22Rv1 (cell line): ENCODE measurements around the gene ECE2.

Experiments
- CTCF ChIP-seq: fragments of 450-650 bp; IDR thresholded peaks from 2 replicates; pipeline ENCODE4 v1.5.1; 2017; ENCODE audit warnings: mild to moderate bottlenecking
- ZFX ChIP-seq: fragments of 450-650 bp; IDR thresholded peaks from 2 replicates; pipeline ENCODE4 v1.6.1; 2017; ENCODE audit warnings: antibody characterized with exemption, borderline replicate concordance

- TF ChIP-seq CTCF (no peak), ZFX (no peak)
These were observed 23.1 kb downstream of the ECE2 start, which contains the start of gene PSMD2 for GRCh38 chr3:184298759-184299487.
